Activated B cell treated with CpG ODN at 0.5 μM for 24 hours (primary cell): ENCODE measurements around the gene BRD1. TPM values are rescaled to one million over a fixed set of nuclear protein-coding genes. Genes with fewer than 3 reads are reported as not detected.
A peak's percentile ranks its signal among the peaks of the same experiment; 100 is the strongest.

Source experiments
- ATAC-seq: fragments of 200-7000 bp; cut with Tn5 transposase; one replicate; pipeline ENCODE4 v1.10.0; 2021; ENCODE audit warnings: low read depth, mild to moderate bottlenecking, moderate library complexity
- CTCF ChIA-PET: fragments of 350-600 bp; sonication (Branson Sonifier 250); formaldehyde crosslinking; loops from one replicate; lab custom pipeline; 2021; ENCODE audit warnings: antibody characterized with exemption; lab: Charles Lee
- POLR2A ChIA-PET: fragments of 350-600 bp; sonication (Branson Sonifier 250); formaldehyde crosslinking; loops from one replicate; lab custom pipeline; 2021; ENCODE audit warnings: antibody characterized with exemption; lab: Charles Lee
- DNase-seq: peaks from one replicate; pipeline ENCODE4 v3.0.0; 2022
- H3K27ac Mint-ChIP-seq: one replicate; pipeline ENCODE4 v1.8.0; 2020; ENCODE audit warnings: mixed read lengths
- H3K27me3 Mint-ChIP-seq: one replicate; pipeline ENCODE4 v1.8.0; 2021; ENCODE audit warnings: mixed read lengths
- H3K36me3 Mint-ChIP-seq: one replicate; pipeline ENCODE4 v1.8.0; 2021; ENCODE audit warnings: low read depth, mixed read lengths
- H3K4me1 Mint-ChIP-seq: one replicate; pipeline ENCODE4 v1.8.0; 2021; ENCODE audit warnings: mixed read lengths
- H3K4me3 Mint-ChIP-seq: one replicate; pipeline ENCODE4 v1.8.0; 2020; ENCODE audit warnings: mild to moderate bottlenecking, mixed read lengths
- H3K9me3 Mint-ChIP-seq: one replicate; pipeline ENCODE4 v1.8.0; 2020; ENCODE audit warnings: mixed read lengths
- CTCF ChIP-seq: fragments of 200-600 bp; IDR thresholded peaks from one replicate; pipeline ENCODE4 v1.8.0; 2022; ENCODE audit warnings: antibody characterized with exemption, mild to moderate bottlenecking
- intact Hi-C: fragments of 100-400 bp; cut with micrococcal nuclease; formaldehyde crosslinking; loops from one replicate; pipeline ENCODE4 v1.15.1; 2024
- total RNA-seq: library from RNA; stranded (reverse); gene quantifications from 2 replicates; pipeline ENCODE4 v1.2.3, GENCODE V29; 2022

Gene BRD1
- total RNA-seq, 1 donor from 2014 or later: 45.8 TPM

GRCh38 chr22:49770547-49771265 lies 57.0 kb downstream of the BRD1 start:
- no peak overlapping the region for H3K4me3 Mint-ChIP-seq

GRCh38 chr22:49769691-49770546 lies 57.8 kb downstream of the BRD1 start:
- Mint-ChIP-seq H3K4me3 (no peak overlapping the region), H3K4me1 (peaks cover 20% of the 10 kb centered on the region), H3K9me3 (peaks cover 4% of the 10 kb centered on the region), H3K36me3 (peaks cover 22% of the 10 kb centered on the region), H3K27ac (no peak overlapping the region), H3K27me3 (no peaks in the 10 kb centered on the region)
- intact Hi-C loops: no loop called here
- ATAC-seq: no peak
- POLR2A ChIA-PET: no interaction called here
- TF ChIP-seq CTCF: no peak
- CTCF ChIA-PET: interaction anchor here (3.1 kb wide), 1 partner anchor 261 kb away, joined by 38 read pairs; no protein-coding TSS in a partner anchor
- DNase-seq: no peak

More at GRCh38 chr22:49770547-49771265, 57.0 kb downstream of the BRD1 start:
- H3K9me3 Mint-ChIP-seq: peaks cover 4% of the 10 kb centered on the region
- no peak for TF ChIP-seq CTCF
- POLR2A ChIA-PET: no interaction called here
- peaks cover 20% of the 10 kb centered on the region for H3K4me1 Mint-ChIP-seq
- intact Hi-C loops: no loop called here
- ATAC-seq (no peak), DNase-seq (no peak)
- peaks cover 29% of the 10 kb centered on the region for H3K36me3 Mint-ChIP-seq
- no peaks in the 10 kb centered on the region for H3K27me3 Mint-ChIP-seq
- peak overlapping the region; percentile 56 for H3K27ac Mint-ChIP-seq
- CTCF ChIA-PET: no interaction called here

GRCh38 chr22:49768951-49769690 lies 58.6 kb downstream of the BRD1 start:
- intact Hi-C loops: no loop called here
- CTCF ChIA-PET: interaction anchor here (2.1 to 3.1 kb wide), 2 partner anchors 161 to 262 kb away, joined by 13 to 38 read pairs; no protein-coding TSS in a partner anchor
- ATAC-seq (no peak), DNase-seq (no peak)
- Mint-ChIP-seq H3K36me3 (peaks cover 16% of the 10 kb centered on the region), H3K9me3 (peaks cover 4% of the 10 kb centered on the region), H3K27me3 (no peaks in the 10 kb centered on the region), H3K4me3 (no peak overlapping the region), H3K27ac (no peak overlapping the region), H3K4me1 (peaks cover 20% of the 10 kb centered on the region)
- POLR2A ChIA-PET: no interaction called here
- no peak for TF ChIP-seq CTCF

GRCh38 chr22:49768077-49768910 lies 59.4 kb downstream of the BRD1 start:
- Mint-ChIP-seq H3K27me3 (no peaks in the 10 kb centered on the region), H3K36me3 (peaks cover 8% of the 10 kb centered on the region), H3K4me1 (peaks cover 13% of the 10 kb centered on the region), H3K9me3 (peaks cover 4% of the 10 kb centered on the region), H3K27ac (no peak overlapping the region), H3K4me3 (no peak overlapping the region)
- ChIA-PET CTCF (interaction anchor here (0.6 to 3.1 kb wide), 12 partner anchors 18 to 443 kb away, joined by 3 to 38 read pairs (median 4); partner anchors contain the start of gene MLC1), POLR2A (interaction anchor here (0.6 to 1.8 kb wide), 4 partner anchors 155 to 262 kb away, joined by 3 to 8 read pairs (median 6); no protein-coding TSS in a partner anchor)
- ATAC-seq (no peak), DNase-seq (no peak)
- intact Hi-C loops: no loop called here
- TF ChIP-seq CTCF: no peak
